Thyroid gland (tissue), 4 donors: ENCODE results near the gene C5.

ENCODE experiments used
- POLR2A ChIP-seq, 2 donors: fragments of 450-650 bp; IDR thresholded peaks; one replicate each; pipeline ENCODE4 v1.6.1; 2017; ENCODE audit warnings: antibody characterized with exemption in 2 of 2, mild to moderate bottlenecking in 2 of 2, moderate library complexity in 1 of 2
- TF ChIP-seq, protein P1 (sequence below), 6 experiments: fragments of 200-600 bp in 3 of 6; fragments of 450-650 bp in 3 of 6; sonication (generic) in 3 of 6; IDR thresholded peaks; one replicate each; pipeline ENCODE4 v1.5.1; 2016 to 2019; ENCODE audit warnings: antibody characterized with exemption in 6 of 6, mild to moderate bottlenecking in 2 of 6, inconsistent platforms in 1 of 6, moderate library complexity in 1 of 6

DNA sequence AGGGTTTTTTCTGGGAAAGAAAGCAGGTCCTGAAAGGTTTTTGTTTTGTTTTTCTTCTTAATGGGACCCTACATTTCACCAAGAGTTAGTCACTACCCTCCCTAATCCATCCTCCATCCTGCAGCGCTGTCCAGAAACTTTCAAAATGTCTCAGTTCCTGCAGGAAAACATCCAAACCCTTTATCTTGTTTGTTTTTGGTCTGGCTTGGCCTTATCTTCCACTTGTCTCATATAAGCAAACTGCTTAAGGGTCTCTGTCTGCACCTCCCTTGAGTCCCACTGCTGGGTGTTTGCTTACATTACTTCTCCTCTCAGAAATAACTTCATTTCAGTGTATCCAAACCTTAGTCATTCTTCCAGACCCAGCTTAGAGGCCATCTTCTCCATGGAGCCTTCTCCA lies 112.5 kb downstream of the C5 start:
- TF ChIP-seq, protein P1, sequence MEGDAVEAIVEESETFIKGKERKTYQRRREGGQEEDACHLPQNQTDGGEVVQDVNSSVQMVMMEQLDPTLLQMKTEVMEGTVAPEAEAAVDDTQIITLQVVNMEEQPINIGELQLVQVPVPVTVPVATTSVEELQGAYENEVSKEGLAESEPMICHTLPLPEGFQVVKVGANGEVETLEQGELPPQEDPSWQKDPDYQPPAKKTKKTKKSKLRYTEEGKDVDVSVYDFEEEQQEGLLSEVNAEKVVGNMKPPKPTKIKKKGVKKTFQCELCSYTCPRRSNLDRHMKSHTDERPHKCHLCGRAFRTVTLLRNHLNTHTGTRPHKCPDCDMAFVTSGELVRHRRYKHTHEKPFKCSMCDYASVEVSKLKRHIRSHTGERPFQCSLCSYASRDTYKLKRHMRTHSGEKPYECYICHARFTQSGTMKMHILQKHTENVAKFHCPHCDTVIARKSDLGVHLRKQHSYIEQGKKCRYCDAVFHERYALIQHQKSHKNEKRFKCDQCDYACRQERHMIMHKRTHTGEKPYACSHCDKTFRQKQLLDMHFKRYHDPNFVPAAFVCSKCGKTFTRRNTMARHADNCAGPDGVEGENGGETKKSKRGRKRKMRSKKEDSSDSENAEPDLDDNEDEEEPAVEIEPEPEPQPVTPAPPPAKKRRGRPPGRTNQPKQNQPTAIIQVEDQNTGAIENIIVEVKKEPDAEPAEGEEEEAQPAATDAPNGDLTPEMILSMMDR (IDR thresholded peaks at IDR 0.05), result no peak
- no peak for TF ChIP-seq POLR2A (IDR thresholded peaks at IDR 0.05)
